ENCODE measurements around the gene AKNA. TPM values are rescaled to one million over a fixed set of nuclear protein-coding genes. Genes with fewer than 3 reads are reported as not detected.
A peak's percentile ranks its signal among the peaks of the same experiment; 100 is the strongest.

The AKNA gene
- total RNA-seq, 1 experiment from 2014 or later = 29.3 TPM

- Mint-ChIP-seq H3K4me1 (peaks cover 7% of the 10 kb centered on the region), H3K36me3 (peaks cover 11% of the 10 kb centered on the region), H3K27me3 (ENCODE audit: low read depth) (no peaks in the 10 kb centered on the region), H3K27ac (no peak overlapping the region; the same call in 1 of the 2 replicates), H3K9me3 (no peaks in the 10 kb centered on the region), H3K4me3 (no peak overlapping the region)
- ATAC-seq = no peak
- no peak for TF ChIP-seq MXD4 (CRISPR knock-in tag; IDR thresholded peaks at IDR 0.05; ENCODE audit: borderline replicate concordance)
- TF ChIP-seq SP1 (CRISPR knock-in tag; conservative IDR thresholded peaks at IDR 0.05) = no peak
- no peak for TF ChIP-seq TCF7 (CRISPR knock-in tag; IDR thresholded peaks at IDR 0.05; ENCODE audit: low read depth)
- TF ChIP-seq JUN (CRISPR knock-in tag; IDR thresholded peaks at IDR 0.05) = no peak
- TF ChIP-seq ZNF219 (CRISPR knock-in tag; IDR thresholded peaks at IDR 0.05; ENCODE audit: borderline replicate concordance) = no peak
- TF ChIP-seq, protein P1, sequence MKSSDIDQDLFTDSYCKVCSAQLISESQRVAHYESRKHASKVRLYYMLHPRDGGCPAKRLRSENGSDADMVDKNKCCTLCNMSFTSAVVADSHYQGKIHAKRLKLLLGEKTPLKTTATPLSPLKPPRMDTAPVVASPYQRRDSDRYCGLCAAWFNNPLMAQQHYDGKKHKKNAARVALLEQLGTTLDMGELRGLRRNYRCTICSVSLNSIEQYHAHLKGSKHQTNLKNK (CRISPR knock-in tag; IDR thresholded peaks at IDR 0.05) = no peak
- TF ChIP-seq PRDM15 (CRISPR knock-in tag; IDR thresholded peaks at IDR 0.05) = no peak
- TF ChIP-seq, protein P2, sequence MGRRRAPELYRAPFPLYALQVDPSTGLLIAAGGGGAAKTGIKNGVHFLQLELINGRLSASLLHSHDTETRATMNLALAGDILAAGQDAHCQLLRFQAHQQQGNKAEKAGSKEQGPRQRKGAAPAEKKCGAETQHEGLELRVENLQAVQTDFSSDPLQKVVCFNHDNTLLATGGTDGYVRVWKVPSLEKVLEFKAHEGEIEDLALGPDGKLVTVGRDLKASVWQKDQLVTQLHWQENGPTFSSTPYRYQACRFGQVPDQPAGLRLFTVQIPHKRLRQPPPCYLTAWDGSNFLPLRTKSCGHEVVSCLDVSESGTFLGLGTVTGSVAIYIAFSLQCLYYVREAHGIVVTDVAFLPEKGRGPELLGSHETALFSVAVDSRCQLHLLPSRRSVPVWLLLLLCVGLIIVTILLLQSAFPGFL (CRISPR knock-in tag; IDR thresholded peaks at IDR 0.05; ENCODE audit: borderline replicate concordance) = no peak
- TF ChIP-seq, protein P3, sequence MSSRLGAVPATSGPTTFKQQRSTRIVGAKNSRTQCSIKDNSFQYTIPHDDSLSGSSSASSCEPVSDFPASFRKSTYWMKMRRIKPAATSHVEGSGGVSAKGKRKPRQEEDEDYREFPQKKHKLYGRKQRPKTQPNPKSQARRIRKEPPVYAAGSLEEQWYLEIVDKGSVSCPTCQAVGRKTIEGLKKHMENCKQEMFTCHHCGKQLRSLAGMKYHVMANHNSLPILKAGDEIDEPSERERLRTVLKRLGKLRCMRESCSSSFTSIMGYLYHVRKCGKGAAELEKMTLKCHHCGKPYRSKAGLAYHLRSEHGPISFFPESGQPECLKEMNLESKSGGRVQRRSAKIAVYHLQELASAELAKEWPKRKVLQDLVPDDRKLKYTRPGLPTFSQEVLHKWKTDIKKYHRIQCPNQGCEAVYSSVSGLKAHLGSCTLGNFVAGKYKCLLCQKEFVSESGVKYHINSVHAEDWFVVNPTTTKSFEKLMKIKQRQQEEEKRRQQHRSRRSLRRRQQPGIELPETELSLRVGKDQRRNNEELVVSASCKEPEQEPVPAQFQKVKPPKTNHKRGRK (CRISPR knock-in tag; IDR thresholded peaks at IDR 0.05; ENCODE audit: borderline replicate concordance) = no peak
- DNase-seq (ENCODE audit: low spot score) = peak; percentile 5
- CTCF ChIA-PET = interaction anchor here (0.9 to 9.0 kb wide), 4 partner anchors 178 to 203 kb away, joined by 3 to 232 read pairs (median 4); no protein-coding TSS in a partner anchor
- POLR2A ChIA-PET = no interaction called here
Measured at GRCh38 chr9:114286146-114286679, 101.6 kb downstream of the AKNA start.

DNA sequence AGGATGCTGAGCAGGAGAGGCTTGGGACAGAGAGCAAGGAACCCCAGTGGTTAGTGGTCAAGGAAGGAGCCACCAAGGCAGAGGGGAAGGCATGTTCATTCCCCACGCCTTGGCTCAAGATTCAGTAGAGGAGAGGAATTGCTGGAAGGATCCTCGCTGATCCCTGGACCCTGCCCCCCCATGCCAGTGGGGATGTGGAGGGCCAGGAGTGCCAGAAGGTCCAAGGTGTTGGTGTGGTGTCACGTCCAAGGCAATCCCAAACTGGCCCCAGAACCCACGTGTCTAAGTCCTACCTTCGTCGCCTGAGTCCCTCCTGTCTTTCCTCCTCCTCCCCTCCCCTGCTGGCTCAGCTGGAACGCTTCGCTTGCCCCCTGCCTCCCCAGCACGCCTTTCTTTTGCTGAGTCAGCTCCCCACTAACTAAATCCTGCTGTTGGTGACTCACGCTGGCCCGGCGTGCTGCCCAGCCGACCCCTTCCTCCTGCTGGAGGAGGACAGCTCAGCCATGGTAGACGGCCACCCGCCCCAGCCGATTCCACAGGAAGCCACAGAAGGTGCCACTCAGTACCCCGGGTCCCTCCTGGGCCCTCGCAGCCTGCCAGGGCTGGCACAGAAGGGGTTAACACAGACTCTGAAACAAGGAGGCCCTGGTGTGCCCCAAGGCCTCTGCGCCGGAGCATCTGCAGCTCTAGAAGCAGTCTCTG lies 102.5 kb downstream of the AKNA start:
- ATAC-seq (no peak), DNase-seq (ENCODE audit: low spot score) (peak; percentile 11)
- Mint-ChIP-seq H3K27me3 (ENCODE audit: low read depth) (no peaks in the 10 kb centered on the region), H3K4me1 (peaks cover 7% of the 10 kb centered on the region), H3K27ac (no peak overlapping the region), H3K4me3 (no peak overlapping the region), H3K9me3 (no peaks in the 10 kb centered on the region), H3K36me3 (peaks cover 9% of the 10 kb centered on the region)
- ChIA-PET POLR2A (no interaction called here), CTCF (interaction anchor here (1.4 to 9.0 kb wide), 3 partner anchors 177 to 203 kb away, joined by 3 to 232 read pairs (median 5); no protein-coding TSS in a partner anchor)
- TF ChIP-seq NFATC4 (CRISPR knock-in tag; IDR thresholded peaks at IDR 0.05) = no peak
- TF ChIP-seq, protein P4, sequence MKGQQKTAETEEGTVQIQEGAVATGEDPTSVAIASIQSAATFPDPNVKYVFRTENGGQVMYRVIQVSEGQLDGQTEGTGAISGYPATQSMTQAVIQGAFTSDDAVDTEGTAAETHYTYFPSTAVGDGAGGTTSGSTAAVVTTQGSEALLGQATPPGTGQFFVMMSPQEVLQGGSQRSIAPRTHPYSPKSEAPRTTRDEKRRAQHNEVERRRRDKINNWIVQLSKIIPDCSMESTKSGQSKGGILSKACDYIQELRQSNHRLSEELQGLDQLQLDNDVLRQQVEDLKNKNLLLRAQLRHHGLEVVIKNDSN (CRISPR knock-in tag; IDR thresholded peaks at IDR 0.05) = no peak
- no peak for TF ChIP-seq RORB (CRISPR knock-in tag; IDR thresholded peaks at IDR 0.05)
- TF ChIP-seq JAZF1 (CRISPR knock-in tag; IDR thresholded peaks at IDR 0.05) = no peak
- no peak for TF ChIP-seq ATF3 (CRISPR knock-in tag; conservative IDR thresholded peaks at IDR 0.05)
- TF ChIP-seq NFYB (CRISPR knock-in tag; conservative IDR thresholded peaks at IDR 0.05; ENCODE audit: low read depth) = no peak
- TF ChIP-seq TEAD4 (CRISPR knock-in tag; IDR thresholded peaks at IDR 0.05) = no peak
- TF ChIP-seq, protein P5, sequence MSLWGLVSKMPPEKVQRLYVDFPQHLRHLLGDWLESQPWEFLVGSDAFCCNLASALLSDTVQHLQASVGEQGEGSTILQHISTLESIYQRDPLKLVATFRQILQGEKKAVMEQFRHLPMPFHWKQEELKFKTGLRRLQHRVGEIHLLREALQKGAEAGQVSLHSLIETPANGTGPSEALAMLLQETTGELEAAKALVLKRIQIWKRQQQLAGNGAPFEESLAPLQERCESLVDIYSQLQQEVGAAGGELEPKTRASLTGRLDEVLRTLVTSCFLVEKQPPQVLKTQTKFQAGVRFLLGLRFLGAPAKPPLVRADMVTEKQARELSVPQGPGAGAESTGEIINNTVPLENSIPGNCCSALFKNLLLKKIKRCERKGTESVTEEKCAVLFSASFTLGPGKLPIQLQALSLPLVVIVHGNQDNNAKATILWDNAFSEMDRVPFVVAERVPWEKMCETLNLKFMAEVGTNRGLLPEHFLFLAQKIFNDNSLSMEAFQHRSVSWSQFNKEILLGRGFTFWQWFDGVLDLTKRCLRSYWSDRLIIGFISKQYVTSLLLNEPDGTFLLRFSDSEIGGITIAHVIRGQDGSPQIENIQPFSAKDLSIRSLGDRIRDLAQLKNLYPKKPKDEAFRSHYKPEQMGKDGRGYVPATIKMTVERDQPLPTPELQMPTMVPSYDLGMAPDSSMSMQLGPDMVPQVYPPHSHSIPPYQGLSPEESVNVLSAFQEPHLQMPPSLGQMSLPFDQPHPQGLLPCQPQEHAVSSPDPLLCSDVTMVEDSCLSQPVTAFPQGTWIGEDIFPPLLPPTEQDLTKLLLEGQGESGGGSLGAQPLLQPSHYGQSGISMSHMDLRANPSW (CRISPR knock-in tag; conservative IDR thresholded peaks at IDR 0.05; ENCODE audit: low read depth) = no peak
- TF ChIP-seq GTF2I (CRISPR knock-in tag; conservative IDR thresholded peaks at IDR 0.05) = no peak
- TF ChIP-seq OVOL2 (CRISPR knock-in tag; IDR thresholded peaks at IDR 0.05; ENCODE audit: borderline replicate concordance) = no peak
- no peak for TF ChIP-seq ZNF121 (CRISPR knock-in tag; IDR thresholded peaks at IDR 0.05)
- no peak for TF ChIP-seq TEAD1 (CRISPR knock-in tag; IDR thresholded peaks at IDR 0.05)
- no peak for TF ChIP-seq FOXK1 (CRISPR knock-in tag; IDR thresholded peaks at IDR 0.05)
- no peak for TF ChIP-seq E2F1 (CRISPR knock-in tag; IDR thresholded peaks at IDR 0.05)
